Measurements from ENCODE around the gene LCP1. TPM values are rescaled to one million over a fixed set of nuclear protein-coding genes. Genes with fewer than 3 reads are reported as not detected.

LCP1 gene
- total and polyA plus RNA-seq, 2 donors: 181 to 596 TPM

GRCh38 chr13:46178143-46178542 lies 3.8 kb downstream of the LCP1 start:
- peak overlapping the region; percentile 20 to 73 for H3K4me3 ChIP-seq (ENCODE audit: low read length in 2 of 2)
- DNase-seq (ENCODE audit: low read depth in 6 of 9, low spot score in 9 of 9): no peak
- no peaks in the 10 kb centered on the region for H3K9me3 ChIP-seq (ENCODE audit: control insufficient read depth in 2 of 2, insufficient read depth in 1 of 2, low read length in 1 of 2)
- 55% methylated on average over 5 of the region's 5 CpGs for WGBS
- peaks cover 30 to 44% of the 10 kb centered on the region in 2 donors for H3K4me1 ChIP-seq (ENCODE audit: control insufficient read depth in 2 of 2, insufficient read depth in 2 of 2, low read length in 2 of 2)
- H3K27me3 ChIP-seq (ENCODE audit: control insufficient read depth in 2 of 2, insufficient read depth in 1 of 2, low read length in 1 of 2): no peaks in the 10 kb centered on the region
- peaks cover 0 to 26% of the 10 kb centered on the region in 2 donors for H3K36me3 ChIP-seq (ENCODE audit: control insufficient read depth in 2 of 2, insufficient read depth in 2 of 2, low read length in 1 of 2)
- H3K27ac ChIP-seq (ENCODE audit: low read depth in 1 of 2, low read length in 1 of 2): peak overlapping the region in 1 of 2 donors; percentile 98

DNA sequence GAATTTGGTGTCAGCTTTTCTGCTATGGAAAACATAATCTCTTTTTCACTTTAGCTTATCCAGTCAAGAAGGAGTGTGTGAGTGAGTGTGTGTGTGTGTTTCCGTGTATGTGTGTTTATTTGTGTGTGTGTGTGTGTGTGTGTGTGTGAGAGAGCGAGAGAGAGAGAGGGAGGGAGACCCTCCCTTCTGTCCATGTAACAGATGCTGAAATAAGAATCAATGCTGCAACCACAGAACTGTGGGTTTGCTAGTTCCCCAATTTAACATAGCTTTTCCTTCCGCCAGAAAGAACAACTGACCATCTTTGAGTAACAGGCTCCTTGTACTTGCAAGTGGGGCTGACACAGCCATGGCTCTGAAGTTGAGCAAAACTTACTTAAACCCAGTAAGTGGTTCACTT lies 5.2 kb downstream of the LCP1 start:
- H3K4me3 ChIP-seq (ENCODE audit: low read length in 2 of 2): peak overlapping the region; percentile 23 to 40
- DNase-seq (ENCODE audit: low read depth in 6 of 9, low spot score in 9 of 9): peak in 1 of 9 donors; percentile 66
- WGBS: 13% methylated on average over 3 of the region's 3 CpGs
- H3K36me3 ChIP-seq (ENCODE audit: control insufficient read depth in 2 of 2, insufficient read depth in 2 of 2, low read length in 1 of 2): peaks cover 0 to 30% of the 10 kb centered on the region in 2 donors
- H3K4me1 ChIP-seq (ENCODE audit: control insufficient read depth in 2 of 2, insufficient read depth in 2 of 2, low read length in 2 of 2): peaks cover 34 to 47% of the 10 kb centered on the region in 2 donors
- no peaks in the 10 kb centered on the region for H3K27me3 ChIP-seq (ENCODE audit: control insufficient read depth in 2 of 2, insufficient read depth in 1 of 2, low read length in 1 of 2)
- H3K9me3 ChIP-seq (ENCODE audit: control insufficient read depth in 2 of 2, insufficient read depth in 1 of 2, low read length in 1 of 2): no peaks in the 10 kb centered on the region
- H3K27ac ChIP-seq (ENCODE audit: low read depth in 1 of 2, low read length in 1 of 2): peak overlapping the region; percentile 71 to 98

GRCh38 chr13:46173656-46174055 lies 8.3 kb downstream of the LCP1 start:
- WGBS: 79% methylated on average over 2 of the region's 2 CpGs
- Histone ChIP-seq H3K4me3 (ENCODE audit: low read length in 2 of 2) (no peak overlapping the region), H3K27me3 (ENCODE audit: control insufficient read depth in 2 of 2, insufficient read depth in 1 of 2, low read length in 1 of 2) (no peaks in the 10 kb centered on the region), H3K4me1 (ENCODE audit: control insufficient read depth in 2 of 2, insufficient read depth in 2 of 2, low read length in 2 of 2) (peaks cover 63 to 77% of the 10 kb centered on the region in 2 donors), H3K36me3 (ENCODE audit: control insufficient read depth in 2 of 2, insufficient read depth in 2 of 2, low read length in 1 of 2) (peaks cover 7 to 53% of the 10 kb centered on the region in 2 donors), H3K9me3 (ENCODE audit: control insufficient read depth in 2 of 2, insufficient read depth in 1 of 2, low read length in 1 of 2) (no peaks in the 10 kb centered on the region), H3K27ac (ENCODE audit: low read depth in 1 of 2, low read length in 1 of 2) (peak overlapping the region; percentile 22 to 94)
- DNase-seq (ENCODE audit: low read depth in 6 of 9, low spot score in 9 of 9): no peak

DNA sequence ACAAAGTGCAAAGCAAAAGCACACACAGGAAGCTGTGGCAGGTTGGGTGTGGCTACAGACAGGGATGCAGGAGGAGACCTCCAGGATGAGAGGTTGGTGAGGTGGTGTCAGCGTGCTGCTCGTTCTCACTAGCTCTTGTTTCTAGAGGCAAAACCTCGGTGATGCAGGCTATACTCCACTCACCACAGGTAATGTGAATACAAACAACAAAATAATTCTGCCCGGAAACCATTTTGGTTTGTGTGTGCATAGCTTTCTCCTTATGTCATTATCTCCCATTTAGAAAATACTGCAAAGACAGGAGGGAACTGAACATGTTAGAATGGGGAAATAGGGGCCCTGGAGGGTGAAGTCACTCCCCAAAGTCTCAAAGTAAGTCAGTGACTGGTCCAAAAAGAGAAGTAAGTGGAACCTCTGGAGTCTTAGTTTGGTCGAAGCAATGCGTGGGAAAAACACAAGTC lies 9.4 kb downstream of the LCP1 start:
- Histone ChIP-seq H3K36me3 (ENCODE audit: control insufficient read depth in 2 of 2, insufficient read depth in 2 of 2, low read length in 1 of 2) (peaks cover 11 to 55% of the 10 kb centered on the region in 2 donors), H3K4me3 (ENCODE audit: low read length in 2 of 2) (peak overlapping the region; percentile 3 to 8), H3K27ac (ENCODE audit: low read depth in 1 of 2, low read length in 1 of 2) (peak overlapping the region; percentile 85 to 94), H3K27me3 (ENCODE audit: control insufficient read depth in 2 of 2, insufficient read depth in 1 of 2, low read length in 1 of 2) (no peaks in the 10 kb centered on the region), H3K9me3 (ENCODE audit: control insufficient read depth in 2 of 2, insufficient read depth in 1 of 2, low read length in 1 of 2) (no peaks in the 10 kb centered on the region), H3K4me1 (ENCODE audit: control insufficient read depth in 2 of 2, insufficient read depth in 2 of 2, low read length in 2 of 2) (peaks cover 67 to 79% of the 10 kb centered on the region in 2 donors)
- WGBS: 9% methylated on average over 6 of the region's 6 CpGs
- DNase-seq (ENCODE audit: low read depth in 6 of 9, low spot score in 9 of 9): peak in 5 of 9 donors; percentile 59 to 88 (median 65)

DNA sequence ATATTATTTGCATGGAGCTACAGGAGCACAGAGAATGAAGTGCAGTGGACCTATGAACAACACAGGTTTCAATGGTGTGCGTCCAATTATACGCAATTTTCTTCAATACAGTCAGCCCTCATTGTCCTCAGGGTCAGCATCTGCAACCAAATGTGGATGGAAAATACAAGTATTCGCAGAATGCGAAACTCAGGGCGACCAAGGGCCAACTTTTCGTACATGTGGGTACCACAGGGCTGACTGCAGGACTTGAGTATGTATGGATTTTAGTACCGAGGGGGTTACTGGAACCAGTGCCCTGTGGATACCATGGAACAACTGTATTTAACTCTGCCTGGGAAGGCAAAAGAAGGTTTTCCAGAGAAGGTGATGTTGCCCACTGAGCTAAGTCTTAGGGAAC lies 10.2 kb downstream of the LCP1 start:
- H3K27me3 ChIP-seq (ENCODE audit: control insufficient read depth in 2 of 2, insufficient read depth in 1 of 2, low read length in 1 of 2): no peaks in the 10 kb centered on the region
- 94% methylated on average over 7 of the region's 7 CpGs for WGBS
- peaks cover 72 to 77% of the 10 kb centered on the region in 2 donors for H3K4me1 ChIP-seq (ENCODE audit: control insufficient read depth in 2 of 2, insufficient read depth in 2 of 2, low read length in 2 of 2)
- peak overlapping the region; percentile 75 to 94 for H3K27ac ChIP-seq (ENCODE audit: low read depth in 1 of 2, low read length in 1 of 2)
- DNase-seq (ENCODE audit: low read depth in 6 of 9, low spot score in 9 of 9): no peak
- no peaks in the 10 kb centered on the region for H3K9me3 ChIP-seq (ENCODE audit: control insufficient read depth in 2 of 2, insufficient read depth in 1 of 2, low read length in 1 of 2)
- H3K36me3 ChIP-seq (ENCODE audit: control insufficient read depth in 2 of 2, insufficient read depth in 2 of 2, low read length in 1 of 2): peaks cover 11 to 58% of the 10 kb centered on the region in 2 donors
- H3K4me3 ChIP-seq (ENCODE audit: low read length in 2 of 2): no peak overlapping the region

DNA sequence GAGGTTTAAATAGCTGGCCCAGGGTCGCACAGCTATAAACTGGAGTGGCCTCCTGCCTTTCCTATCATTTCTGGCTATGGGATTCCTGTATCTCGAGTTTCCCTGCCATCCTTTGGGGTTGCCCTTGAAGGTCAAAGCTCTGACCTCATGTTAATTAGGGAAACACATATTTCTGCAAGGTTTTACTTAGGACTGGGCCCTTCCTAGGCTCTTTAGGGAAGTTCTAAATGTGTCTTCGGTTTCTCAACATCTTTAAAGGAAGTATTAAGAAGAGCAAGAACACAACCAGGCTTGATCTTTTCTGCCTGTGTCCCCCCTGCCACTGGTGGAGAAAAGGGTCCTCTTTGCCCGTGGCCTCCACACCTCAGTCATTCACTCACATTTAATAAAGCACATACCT lies 10.8 kb downstream of the LCP1 start:
- DNase-seq (ENCODE audit: low read depth in 6 of 9, low spot score in 9 of 9): no peak
- Histone ChIP-seq H3K4me3 (ENCODE audit: low read length in 2 of 2) (peak overlapping the region; percentile 11 to 14), H3K27me3 (ENCODE audit: control insufficient read depth in 2 of 2, insufficient read depth in 1 of 2, low read length in 1 of 2) (no peaks in the 10 kb centered on the region), H3K9me3 (ENCODE audit: control insufficient read depth in 2 of 2, insufficient read depth in 1 of 2, low read length in 1 of 2) (no peaks in the 10 kb centered on the region), H3K27ac (ENCODE audit: low read depth in 1 of 2, low read length in 1 of 2) (peak overlapping the region; percentile 44 to 94), H3K36me3 (ENCODE audit: control insufficient read depth in 2 of 2, insufficient read depth in 2 of 2, low read length in 1 of 2) (peaks cover 11 to 58% of the 10 kb centered on the region in 2 donors), H3K4me1 (ENCODE audit: control insufficient read depth in 2 of 2, insufficient read depth in 2 of 2, low read length in 2 of 2) (peaks cover 71 to 77% of the 10 kb centered on the region in 2 donors)
- WGBS: 43% methylated on average over 4 of the region's 4 CpGs

DNA sequence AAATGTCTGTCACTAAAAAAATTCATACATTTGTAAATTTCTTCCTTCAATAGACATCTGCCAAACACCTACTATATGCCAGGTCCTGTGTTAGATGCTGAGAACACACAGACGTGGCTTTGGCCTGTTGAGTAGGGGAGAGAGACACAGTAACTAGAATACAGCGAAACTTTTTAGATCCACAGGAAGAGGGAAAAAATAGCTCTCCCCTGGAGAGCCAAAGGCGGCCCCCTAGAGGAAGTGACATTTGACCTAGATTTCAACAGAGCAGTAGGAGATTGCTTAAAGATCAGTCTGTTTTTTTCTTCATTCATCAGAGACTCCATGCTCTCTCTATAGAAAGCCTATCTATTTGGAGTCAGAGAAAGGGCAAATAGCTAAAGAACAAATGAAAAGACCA lies 11.3 kb downstream of the LCP1 start:
- Histone ChIP-seq H3K4me1 (ENCODE audit: control insufficient read depth in 2 of 2, insufficient read depth in 2 of 2, low read length in 2 of 2) (peaks cover 68 to 76% of the 10 kb centered on the region in 2 donors), H3K27ac (ENCODE audit: low read depth in 1 of 2, low read length in 1 of 2) (peak overlapping the region; percentile 82 to 94), H3K4me3 (ENCODE audit: low read length in 2 of 2) (peak overlapping the region; percentile 11 to 14), H3K36me3 (ENCODE audit: control insufficient read depth in 2 of 2, insufficient read depth in 2 of 2, low read length in 1 of 2) (peaks cover 11 to 60% of the 10 kb centered on the region in 2 donors), H3K27me3 (ENCODE audit: control insufficient read depth in 2 of 2, insufficient read depth in 1 of 2, low read length in 1 of 2) (no peaks in the 10 kb centered on the region), H3K9me3 (ENCODE audit: control insufficient read depth in 2 of 2, insufficient read depth in 1 of 2, low read length in 1 of 2) (no peaks in the 10 kb centered on the region)
- DNase-seq (ENCODE audit: low read depth in 6 of 9, low spot score in 9 of 9): peak in 5 of 9 donors; percentile 63 to 88 (median 70)
- 2% methylated on average over 3 of the region's 3 CpGs for WGBS

DNA sequence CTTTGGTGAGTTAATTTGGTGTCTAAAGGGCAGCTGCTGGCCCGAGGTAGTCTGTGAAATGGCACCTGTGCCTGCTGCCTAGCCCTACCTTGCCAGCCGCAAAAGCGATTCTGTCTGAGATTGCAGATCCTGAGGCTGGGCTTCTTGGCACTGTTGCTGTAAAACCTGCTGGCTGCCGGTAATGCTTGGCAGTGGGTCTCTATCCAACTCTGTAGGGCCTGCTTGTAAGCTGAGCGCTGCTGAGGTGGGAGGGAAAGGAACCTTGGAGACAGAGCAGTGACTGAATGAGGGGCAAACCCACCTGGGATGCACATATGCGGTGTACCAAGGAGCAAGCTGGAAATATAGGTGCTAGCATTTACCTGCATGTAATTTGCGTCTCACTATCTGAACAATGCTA lies 11.7 kb downstream of the LCP1 start:
- no peak for DNase-seq (ENCODE audit: low read depth in 6 of 9, low spot score in 9 of 9)
- Histone ChIP-seq H3K4me3 (ENCODE audit: low read length in 2 of 2) (peak overlapping the region in 1 of 2 donors; percentile 14), H3K9me3 (ENCODE audit: control insufficient read depth in 2 of 2, insufficient read depth in 1 of 2, low read length in 1 of 2) (no peaks in the 10 kb centered on the region), H3K27ac (ENCODE audit: low read depth in 1 of 2, low read length in 1 of 2) (peak overlapping the region; percentile 82 to 94), H3K27me3 (ENCODE audit: control insufficient read depth in 2 of 2, insufficient read depth in 1 of 2, low read length in 1 of 2) (no peaks in the 10 kb centered on the region), H3K4me1 (ENCODE audit: control insufficient read depth in 2 of 2, insufficient read depth in 2 of 2, low read length in 2 of 2) (peaks cover 64 to 77% of the 10 kb centered on the region in 2 donors), H3K36me3 (ENCODE audit: control insufficient read depth in 2 of 2, insufficient read depth in 2 of 2, low read length in 1 of 2) (peaks cover 11 to 60% of the 10 kb centered on the region in 2 donors)
- WGBS: 87% methylated on average over 7 of the region's 7 CpGs

GRCh38 chr13:46169758-46170157 lies 12.2 kb downstream of the LCP1 start:
- 93% methylated on average over 2 of the region's 2 CpGs for WGBS
- Histone ChIP-seq H3K4me1 (ENCODE audit: control insufficient read depth in 2 of 2, insufficient read depth in 2 of 2, low read length in 2 of 2) (peaks cover 60 to 77% of the 10 kb centered on the region in 2 donors), H3K36me3 (ENCODE audit: control insufficient read depth in 2 of 2, insufficient read depth in 2 of 2, low read length in 1 of 2) (peaks cover 11 to 56% of the 10 kb centered on the region in 2 donors)

More at GRCh38 chr13:46169758-46170157, 12.2 kb downstream of the LCP1 start:
- Histone ChIP-seq H3K27ac (ENCODE audit: low read depth in 1 of 2, low read length in 1 of 2) (peak overlapping the region; percentile 20 to 94), H3K27me3 (ENCODE audit: control insufficient read depth in 2 of 2, insufficient read depth in 1 of 2, low read length in 1 of 2) (no peaks in the 10 kb centered on the region), H3K4me3 (ENCODE audit: low read length in 2 of 2) (no peak overlapping the region), H3K9me3 (ENCODE audit: control insufficient read depth in 2 of 2, insufficient read depth in 1 of 2, low read length in 1 of 2) (no peaks in the 10 kb centered on the region)
- no peak for DNase-seq (ENCODE audit: low read depth in 6 of 9, low spot score in 9 of 9)

Data from thymus (tissue), 11 donors.